ENCODE measurements around the gene POP4. TPM values are rescaled to one million over a fixed set of nuclear protein-coding genes. Genes with fewer than 3 reads are reported as not detected.

POP4 gene
- total RNA-seq, 1 experiment from 2014 or later: 129 TPM

GRCh38 chr19:29662278-29662603, 56.2 kb downstream of the POP4 start:
- DNase-seq (ENCODE audit: low read depth): no peak

GRCh38 chr19:29662604-29663404, 56.7 kb downstream of the POP4 start:
- peak; percentile 84 for DNase-seq (ENCODE audit: low read depth)

- peak; percentile 70 for DNase-seq (ENCODE audit: low read depth)
Observed at GRCh38 chr19:29663861-29664752, 58.0 kb downstream of the POP4 start.

- DNase-seq (ENCODE audit: low read depth): no peak
Observed at GRCh38 chr19:29664753-29665214, 58.7 kb downstream of the POP4 start.

GRCh38 chr19:29665215-29665825, 59.2 kb downstream of the POP4 start, which contains the start of gene PLEKHF1:
TSS of gene PLEKHF1 (plus strand) at chr19:29665461. CDS start at chr19:29673840, 8,379 bp downstream.
- peak; percentile 88 for DNase-seq (ENCODE audit: low read depth)

GRCh38 chr19:29665826-29666577, 59.9 kb downstream of the POP4 start:
- DNase-seq (ENCODE audit: low read depth): peak; percentile 58

Other genes starting within 250 kb of the POP4 start
- gene VSTM2B, start 80.3 kb upstream of the POP4 start, total RNA-seq (2014; rRNA removed; shearing (Covaris generic)): not detected in 2 replicates
- 7.5 and 9.2 TPM in 2 replicates for gene PLEKHF1, start 59.2 kb downstream of the POP4 start, total RNA-seq (2014; rRNA removed; shearing (Covaris generic))
- 47.8 and 51.1 TPM in 2 replicates for gene C19orf12, start 109.0 kb downstream of the POP4 start, total RNA-seq (2014; rRNA removed; shearing (Covaris generic))
- gene CCNE1, start 205.7 kb downstream of the POP4 start, total RNA-seq (2014; rRNA removed; shearing (Covaris generic)): 16.4 and 24.6 TPM in 2 replicates